COLO668 (cell line): ENCODE data around the gene SLC39A12.

Experiments used
- DNase-seq: peaks from one replicate; lab custom pipeline; 2025; ENCODE audit not compliant: unreplicated experiment; lab: John Stamatoyannopoulos, UW

Gene SLC39A12

DNA sequence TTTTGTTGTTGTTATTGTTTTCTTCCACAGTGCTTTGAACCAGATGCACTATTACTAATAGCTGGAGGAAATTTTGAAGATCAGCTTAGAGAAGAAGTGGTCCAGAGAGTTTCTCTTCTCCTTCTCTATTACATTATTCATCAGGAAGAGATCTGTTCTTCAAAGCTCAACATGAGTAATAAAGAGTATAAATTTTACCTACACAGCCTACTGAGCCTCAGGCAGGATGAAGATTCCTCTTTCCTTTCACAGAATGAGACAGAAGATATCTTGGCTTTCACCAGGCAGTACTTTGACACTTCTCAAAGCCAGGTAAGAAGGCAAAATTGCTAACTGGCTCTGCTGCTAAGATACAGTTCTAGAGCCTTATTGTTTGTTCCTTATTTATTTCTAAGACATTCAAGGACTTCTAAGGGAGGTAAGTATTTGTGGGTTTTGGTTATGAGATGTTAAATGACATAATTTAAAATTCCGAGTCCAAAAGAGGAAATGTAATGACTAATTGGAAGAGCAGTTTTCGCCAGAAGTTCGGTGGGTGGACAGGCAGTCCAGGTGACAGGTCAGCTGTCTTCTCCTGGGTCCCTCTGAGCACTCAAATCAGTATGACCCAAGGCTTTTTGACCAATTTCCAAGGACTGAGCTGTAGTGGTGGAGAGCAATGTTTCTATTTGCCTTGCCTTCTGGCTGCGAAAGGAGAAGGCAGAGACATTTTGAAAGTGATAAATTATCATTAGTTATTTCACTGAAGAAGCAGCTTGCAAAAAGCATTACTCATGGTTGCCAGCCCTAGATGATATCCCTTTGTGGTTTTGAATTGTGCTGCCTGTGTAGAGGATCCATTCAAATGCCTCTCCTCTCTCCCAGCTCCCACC, 10.1 kb downstream of the SLC39A12 start:
- DNase-seq, result no peak

DNA sequence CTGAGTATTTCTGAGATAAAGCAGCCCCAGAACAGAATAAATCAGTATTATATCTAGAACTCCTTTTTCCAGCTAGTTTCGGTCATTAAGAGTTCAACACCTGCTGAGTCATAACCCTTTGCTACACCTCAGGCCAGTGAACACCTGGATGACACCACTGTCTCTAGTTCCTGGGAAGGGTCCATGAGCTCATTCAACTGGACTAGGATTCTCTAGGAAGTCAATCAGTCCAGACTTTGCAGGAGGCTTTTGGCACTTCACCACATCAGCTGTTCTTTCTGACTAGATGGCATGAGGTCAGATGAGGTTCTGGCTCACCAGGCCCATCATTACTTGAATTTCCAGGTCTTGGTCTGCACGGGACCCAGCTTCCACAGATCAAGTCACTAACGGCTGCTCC, 11.7 kb downstream of the SLC39A12 start:
- DNase-seq, result no peak

DNA sequence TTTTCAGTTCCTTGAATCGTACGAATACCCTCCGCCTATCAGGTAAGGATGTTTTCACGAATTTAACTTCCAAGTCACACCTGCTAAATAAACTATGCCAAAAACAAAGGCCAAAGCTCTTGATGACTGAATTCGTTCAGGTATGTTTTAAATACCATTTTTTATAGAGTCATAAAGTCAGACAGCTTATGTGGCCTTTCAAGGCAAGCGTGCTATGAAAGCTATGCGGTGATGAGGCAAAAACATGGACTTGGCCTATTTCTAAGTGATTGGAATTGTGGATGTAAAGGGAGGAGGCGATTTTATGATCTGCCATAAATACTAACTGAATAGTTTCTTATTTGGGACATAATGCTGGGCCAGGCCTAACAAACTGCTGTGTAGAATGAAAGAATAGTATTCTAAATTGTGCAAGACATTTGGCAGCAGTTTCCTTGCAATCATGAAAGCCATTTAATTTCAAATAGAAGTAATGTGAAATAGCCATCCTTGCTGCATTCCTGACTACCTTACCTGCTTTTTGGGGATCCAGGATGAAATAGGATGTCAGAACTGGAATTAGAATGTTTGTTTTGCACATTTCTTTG, 14.0 kb downstream of the SLC39A12 start:
- no peak for DNase-seq

- no peak for DNase-seq
Measured at GRCh38 chr10:17974505-17974904, 22.8 kb downstream of the SLC39A12 start.

GRCh38 chr10:17980846-17981565, 29.3 kb downstream of the SLC39A12 start:
- DNase-seq, result no peak

DNA sequence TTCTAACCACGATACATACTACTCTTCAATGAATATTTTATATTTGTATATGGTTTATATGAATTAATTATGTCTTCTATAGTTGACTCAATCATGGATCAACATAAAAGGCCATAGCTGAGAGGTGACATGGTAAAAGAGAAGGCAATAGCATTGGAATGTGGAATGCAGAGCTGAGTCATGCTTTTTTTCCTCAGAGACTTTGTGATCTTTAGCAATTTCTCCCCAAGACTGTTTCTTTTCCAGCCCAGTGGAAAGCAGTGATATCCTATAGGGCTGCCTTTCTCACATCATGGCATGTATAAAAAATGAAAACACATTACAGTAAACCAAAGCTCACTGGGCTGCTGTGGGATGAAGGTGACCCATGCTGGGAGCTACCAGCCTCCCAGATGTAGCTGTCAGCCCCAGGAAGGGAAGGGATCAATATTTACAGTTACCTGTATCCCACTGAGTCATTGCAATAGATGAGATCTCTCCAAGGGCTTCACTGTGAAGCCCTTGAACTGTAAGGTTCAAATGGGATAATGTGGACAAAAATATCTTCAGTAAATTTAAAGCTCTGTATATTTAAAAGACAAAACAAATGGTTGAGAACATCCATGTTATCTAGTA, 30.2 kb downstream of the SLC39A12 start:
- DNase-seq, result no peak

- no peak for DNase-seq
Measured at GRCh38 chr10:17984056-17984455, 32.3 kb downstream of the SLC39A12 start.

- DNase-seq, result no peak
Measured at GRCh38 chr10:17984563-17984962, 32.8 kb downstream of the SLC39A12 start.

DNA sequence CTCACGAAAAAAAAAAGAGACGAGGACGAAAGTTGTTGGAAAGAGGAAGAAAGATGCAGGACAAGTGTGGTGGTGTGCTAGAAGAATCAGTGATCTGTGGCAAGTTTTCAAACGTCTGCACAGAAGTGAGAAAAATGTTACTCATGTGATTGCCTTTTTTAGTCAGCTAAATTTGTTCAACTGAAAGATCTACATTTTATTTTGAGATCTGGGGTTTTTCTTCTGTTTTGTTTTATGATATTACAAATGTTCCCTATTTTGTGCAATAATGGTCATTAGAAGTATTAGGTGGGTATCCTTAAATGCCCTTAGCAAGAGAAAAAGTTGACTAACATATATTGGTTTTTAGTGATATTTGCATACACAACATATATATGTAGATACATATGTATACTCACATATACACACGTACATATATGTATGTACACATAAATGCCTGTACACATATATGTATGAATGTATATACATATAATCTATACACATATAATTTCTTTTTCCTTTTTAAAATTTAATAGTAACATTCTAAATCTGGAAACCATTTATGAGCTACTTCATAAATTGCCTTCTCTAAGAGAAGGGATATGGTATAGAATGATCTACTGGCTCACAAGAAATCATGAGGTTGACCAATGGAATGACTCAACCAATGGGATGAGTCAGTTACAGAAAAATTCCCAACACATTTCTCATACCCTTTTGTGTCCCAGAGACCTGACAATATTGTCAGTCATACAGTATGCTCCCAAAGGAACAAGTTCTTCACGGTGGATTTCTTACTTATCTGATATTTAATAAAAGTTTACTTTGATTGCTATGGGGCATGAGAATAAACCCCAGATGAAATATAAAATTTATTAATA, 38.4 kb downstream of the SLC39A12 start:
- no peak for DNase-seq

- DNase-seq, result no peak
Measured at GRCh38 chr10:17992266-17992665, 40.5 kb downstream of the SLC39A12 start.

DNA sequence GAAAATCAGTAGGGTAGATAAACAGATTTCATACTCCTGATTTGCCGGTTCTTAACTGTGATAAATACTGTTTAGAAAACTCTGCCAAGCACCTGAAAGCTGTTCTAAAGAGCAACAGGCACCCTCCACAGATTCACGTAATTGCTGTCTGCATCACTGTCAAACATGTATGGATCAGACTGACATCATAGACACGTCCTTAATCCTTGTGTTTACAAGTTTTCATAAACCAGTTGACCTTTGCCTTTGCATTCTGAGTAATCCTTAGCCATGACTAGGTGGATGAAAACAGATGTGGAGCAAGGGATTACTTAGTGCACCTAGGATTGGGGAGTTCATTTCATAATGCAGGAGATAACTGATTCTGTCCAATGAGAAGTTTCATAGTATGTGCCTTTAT, 41.6 kb downstream of the SLC39A12 start:
- no peak for DNase-seq

DNA sequence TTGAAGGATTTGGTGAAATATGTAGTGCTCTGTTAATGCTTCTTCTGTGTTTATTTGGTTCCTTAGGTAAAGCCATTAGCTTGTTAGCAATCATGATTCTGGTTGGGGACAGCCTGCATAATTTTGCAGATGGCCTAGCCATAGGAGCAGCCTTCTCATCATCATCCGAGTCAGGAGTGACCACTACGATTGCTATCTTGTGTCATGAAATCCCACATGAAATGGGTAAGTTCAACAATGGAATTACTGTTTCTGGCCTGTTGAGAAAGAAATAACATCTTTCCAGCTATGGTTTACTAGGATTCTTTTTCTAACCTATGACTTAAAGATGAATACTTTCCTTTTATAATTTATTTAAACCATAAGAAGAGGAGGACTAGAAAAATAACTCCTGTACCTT, 48.9 kb downstream of the SLC39A12 start:
- DNase-seq, result no peak

DNA sequence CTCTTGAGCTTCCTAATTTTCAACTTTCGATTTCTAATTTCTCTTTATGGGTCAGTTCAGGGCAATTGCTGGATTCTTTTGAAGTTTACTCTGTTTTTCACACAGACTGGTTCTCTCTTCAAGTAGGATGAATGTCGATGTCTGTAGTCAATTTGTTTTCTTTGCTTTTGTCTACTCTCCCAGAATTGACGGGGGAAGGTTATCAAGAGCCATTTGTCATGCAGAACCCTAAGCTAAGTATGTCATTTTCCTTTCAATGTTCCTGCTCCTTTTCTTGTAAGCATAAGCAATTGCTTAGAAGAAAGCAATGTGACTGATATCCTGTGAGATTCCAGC, 53.7 kb downstream of the SLC39A12 start:
- DNase-seq, result no peak

GRCh38 chr10:18005781-18006456, 54.2 kb downstream of the SLC39A12 start:
- DNase-seq, result no peak

- no peak for DNase-seq
Measured at GRCh38 chr10:18008986-18009385, 57.3 kb downstream of the SLC39A12 start.

GRCh38 chr10:18010050-18010449, 58.3 kb downstream of the SLC39A12 start:
- DNase-seq, result no peak

DNA sequence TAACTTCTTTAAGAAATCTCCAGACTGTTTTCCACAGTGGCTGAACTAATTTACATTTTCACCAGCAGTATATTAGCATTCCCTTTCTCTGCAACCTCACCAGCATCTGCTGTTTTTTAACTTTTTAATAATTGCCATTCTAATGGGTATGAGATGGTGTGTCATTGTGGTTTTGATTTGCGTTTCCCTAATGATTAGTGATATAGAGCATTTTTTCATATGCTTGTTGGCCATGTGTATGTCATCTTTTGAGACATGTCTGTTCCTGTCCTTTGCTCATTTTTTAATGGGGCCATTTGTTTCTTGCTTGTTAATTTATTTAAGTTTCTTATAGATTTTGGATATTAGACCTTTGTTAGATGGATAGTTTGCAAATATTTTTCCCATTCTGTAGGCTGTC, 68.8 kb downstream of the SLC39A12 start:
- DNase-seq, result no peak

DNA sequence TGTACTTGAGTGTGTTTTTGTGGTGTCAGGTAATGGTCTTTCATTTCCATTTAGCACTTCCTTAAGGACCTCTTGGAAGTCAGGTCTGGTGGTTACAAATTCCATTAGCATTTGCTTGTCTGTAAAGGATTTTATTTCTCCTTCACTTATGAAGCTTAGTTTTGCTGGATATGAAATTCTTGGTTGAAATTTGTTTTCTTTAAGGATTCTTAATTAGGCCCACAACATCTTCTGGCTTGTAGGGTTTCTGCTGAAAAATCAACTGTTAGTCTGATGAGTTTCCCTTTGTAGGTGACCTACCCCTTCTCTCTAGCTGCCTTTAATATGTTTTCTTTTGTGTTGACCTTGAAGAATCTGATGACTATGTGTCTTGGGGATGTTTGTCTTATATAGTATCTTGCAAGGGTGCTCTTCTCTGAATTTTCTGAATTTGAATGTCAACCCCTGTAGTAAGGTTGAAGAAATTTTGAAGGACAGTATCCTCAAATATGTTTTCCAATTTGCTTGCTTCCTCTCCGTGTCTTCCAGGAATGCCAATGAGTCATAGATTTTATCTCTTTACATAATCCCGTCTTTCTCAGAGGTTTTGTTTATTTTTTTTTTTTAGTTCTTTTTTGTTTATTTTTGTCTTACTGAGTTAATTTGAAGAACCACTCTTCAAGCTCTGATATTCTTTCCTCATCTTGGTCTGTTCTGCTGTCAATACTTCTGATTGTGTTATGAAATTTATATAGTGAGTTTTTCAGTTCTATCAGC, 70.2 kb downstream of the SLC39A12 start:
- no peak for DNase-seq

- no peak for DNase-seq
Measured at GRCh38 chr10:18043148-18044006, 91.7 kb downstream of the SLC39A12 start.
